ENCODE results near the gene C2orf80. TPM values are rescaled to one million over a fixed set of nuclear protein-coding genes. Genes with fewer than 3 reads are reported as not detected.

C2orf80 gene
- total and polyA plus RNA-seq, 8 donors: not detected

DNA sequence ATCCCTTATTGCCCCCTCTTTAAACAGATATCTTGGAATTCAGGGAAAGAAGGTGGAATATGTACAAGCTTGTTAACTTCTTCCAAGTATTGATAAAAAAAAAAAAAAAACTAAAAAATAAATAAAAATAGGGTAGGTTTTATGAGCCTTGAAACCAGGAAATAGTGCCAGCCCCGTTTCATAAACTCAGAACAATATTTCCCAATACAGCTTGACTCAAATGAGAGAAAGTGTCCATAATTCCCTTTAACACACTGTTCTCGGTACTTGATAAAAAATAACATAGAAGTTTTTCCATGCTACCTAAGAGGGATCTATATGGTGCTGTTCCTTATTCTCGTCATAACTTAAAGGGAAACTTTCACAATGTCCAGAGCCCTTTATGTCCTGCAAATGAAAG lies 17.9 kb upstream of the C2orf80 start:
- intact Hi-C loops (cut with DNase I): no loop called here
- TF ChIP-seq, protein P1, sequence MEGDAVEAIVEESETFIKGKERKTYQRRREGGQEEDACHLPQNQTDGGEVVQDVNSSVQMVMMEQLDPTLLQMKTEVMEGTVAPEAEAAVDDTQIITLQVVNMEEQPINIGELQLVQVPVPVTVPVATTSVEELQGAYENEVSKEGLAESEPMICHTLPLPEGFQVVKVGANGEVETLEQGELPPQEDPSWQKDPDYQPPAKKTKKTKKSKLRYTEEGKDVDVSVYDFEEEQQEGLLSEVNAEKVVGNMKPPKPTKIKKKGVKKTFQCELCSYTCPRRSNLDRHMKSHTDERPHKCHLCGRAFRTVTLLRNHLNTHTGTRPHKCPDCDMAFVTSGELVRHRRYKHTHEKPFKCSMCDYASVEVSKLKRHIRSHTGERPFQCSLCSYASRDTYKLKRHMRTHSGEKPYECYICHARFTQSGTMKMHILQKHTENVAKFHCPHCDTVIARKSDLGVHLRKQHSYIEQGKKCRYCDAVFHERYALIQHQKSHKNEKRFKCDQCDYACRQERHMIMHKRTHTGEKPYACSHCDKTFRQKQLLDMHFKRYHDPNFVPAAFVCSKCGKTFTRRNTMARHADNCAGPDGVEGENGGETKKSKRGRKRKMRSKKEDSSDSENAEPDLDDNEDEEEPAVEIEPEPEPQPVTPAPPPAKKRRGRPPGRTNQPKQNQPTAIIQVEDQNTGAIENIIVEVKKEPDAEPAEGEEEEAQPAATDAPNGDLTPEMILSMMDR (IDR thresholded peaks at IDR 0.05): no peak
- no peak for ATAC-seq

DNA sequence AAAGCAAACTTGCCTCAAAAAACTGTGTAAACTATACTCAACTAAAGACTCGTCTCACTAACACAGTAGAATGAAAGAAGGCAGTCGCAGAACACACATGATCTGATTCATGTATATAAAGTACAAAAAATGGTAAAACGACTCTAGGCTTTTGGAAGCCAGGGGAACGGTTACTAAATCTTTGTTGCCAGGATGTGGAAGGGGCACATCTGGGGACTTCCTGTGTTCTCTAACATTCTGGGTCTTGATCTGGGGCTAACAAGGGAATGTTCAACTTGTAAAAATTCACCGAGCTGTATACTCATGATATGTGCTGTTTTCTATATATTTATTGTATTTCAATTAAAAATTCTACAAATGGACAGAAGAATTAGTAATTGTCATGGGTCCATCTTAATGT lies 14.3 kb upstream of the C2orf80 start:
- Histone ChIP-seq H3K4me3 (no peak overlapping the region), H3K9me3 (no peaks in the 10 kb centered on the region), H3K4me1 (no peaks in the 10 kb centered on the region), H3K27me3 (no peaks in the 10 kb centered on the region), H3K27ac (no peak overlapping the region), H3K36me3 (no peaks in the 10 kb centered on the region)
- TF ChIP-seq, protein P1 (IDR thresholded peaks at IDR 0.05): no peak
- intact Hi-C loops (cut with DNase I): no loop called here
- ATAC-seq: no peak
- DNase-seq: no peak

More for the DNA sequence above, 17.9 kb upstream of the C2orf80 start:
- H3K4me3 ChIP-seq: no peak overlapping the region
- DNase-seq: no peak
- no peaks in the 10 kb centered on the region for H3K9me3 ChIP-seq
- no peaks in the 10 kb centered on the region for H3K27me3 ChIP-seq
- no peaks in the 10 kb centered on the region for H3K4me1 ChIP-seq
- H3K36me3 ChIP-seq: no peaks in the 10 kb centered on the region
- no peak overlapping the region for H3K27ac ChIP-seq

DNA sequence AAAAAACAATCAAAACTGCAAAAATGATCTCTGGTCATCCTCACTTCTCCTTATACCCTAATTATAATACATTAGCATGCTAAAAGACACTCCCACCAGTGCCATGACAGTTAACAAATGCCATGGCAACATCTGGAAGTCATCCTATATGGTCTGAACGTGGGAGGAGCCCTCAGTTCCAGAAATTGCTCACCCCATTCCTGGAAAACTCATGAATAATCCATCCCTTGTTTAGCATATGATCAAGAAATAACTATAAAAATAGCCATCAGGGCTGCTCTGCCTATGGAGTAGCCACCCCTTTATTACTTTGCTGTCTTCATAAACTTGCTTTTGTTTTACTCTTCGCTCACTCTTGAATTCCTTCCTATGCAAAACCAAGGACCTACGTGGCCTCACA lies 5.7 kb upstream of the C2orf80 start:
- H3K36me3 ChIP-seq: no peaks in the 10 kb centered on the region
- DNase-seq (no peak), ATAC-seq (no peak)
- intact Hi-C loops (cut with DNase I): no loop called here
- TF ChIP-seq, protein P1 (IDR thresholded peaks at IDR 0.05): no peak
- no peaks in the 10 kb centered on the region for H3K27me3 ChIP-seq
- H3K27ac ChIP-seq: no peak overlapping the region
- H3K4me1 ChIP-seq: no peaks in the 10 kb centered on the region
- no peaks in the 10 kb centered on the region for H3K9me3 ChIP-seq
- no peak overlapping the region for H3K4me3 ChIP-seq

DNA sequence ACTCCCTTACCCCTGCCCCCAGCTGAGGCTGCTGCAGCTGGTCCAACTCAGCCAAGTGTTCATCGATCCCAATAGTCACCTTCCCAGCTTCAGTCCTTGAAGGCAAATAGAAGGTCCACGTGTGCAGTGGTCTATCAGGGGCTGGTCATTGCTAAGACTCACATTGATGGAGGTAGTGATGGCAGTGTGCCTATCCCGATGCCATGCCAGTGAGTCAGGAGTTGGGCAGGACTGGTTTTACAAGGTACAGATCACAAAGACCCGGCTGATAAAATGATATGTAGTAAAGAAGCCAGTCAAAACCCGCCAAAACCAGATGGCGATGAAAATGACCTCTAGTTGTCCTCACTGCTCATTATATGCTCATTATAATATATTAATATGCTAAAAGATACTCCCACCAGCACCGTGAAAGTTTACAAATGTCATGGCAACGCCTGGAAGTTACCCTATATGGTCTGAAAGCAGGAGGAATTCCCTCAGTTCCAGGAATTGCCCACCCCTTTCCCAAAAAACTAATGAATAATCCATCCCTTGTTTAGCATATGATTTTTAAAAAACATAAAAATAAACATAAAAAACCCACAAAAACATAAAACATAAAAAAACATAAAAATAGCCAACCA lies 2.9 kb upstream of the C2orf80 start:
- H3K27me3 ChIP-seq: no peaks in the 10 kb centered on the region
- H3K4me3 ChIP-seq: no peak overlapping the region
- no peaks in the 10 kb centered on the region for H3K4me1 ChIP-seq
- ATAC-seq (no peak), DNase-seq (no peak)
- no peaks in the 10 kb centered on the region for H3K36me3 ChIP-seq
- H3K27ac ChIP-seq: no peak overlapping the region
- TF ChIP-seq, protein P1 (IDR thresholded peaks at IDR 0.05): no peak
- intact Hi-C loops (cut with DNase I): no loop called here
- H3K9me3 ChIP-seq: no peaks in the 10 kb centered on the region

DNA sequence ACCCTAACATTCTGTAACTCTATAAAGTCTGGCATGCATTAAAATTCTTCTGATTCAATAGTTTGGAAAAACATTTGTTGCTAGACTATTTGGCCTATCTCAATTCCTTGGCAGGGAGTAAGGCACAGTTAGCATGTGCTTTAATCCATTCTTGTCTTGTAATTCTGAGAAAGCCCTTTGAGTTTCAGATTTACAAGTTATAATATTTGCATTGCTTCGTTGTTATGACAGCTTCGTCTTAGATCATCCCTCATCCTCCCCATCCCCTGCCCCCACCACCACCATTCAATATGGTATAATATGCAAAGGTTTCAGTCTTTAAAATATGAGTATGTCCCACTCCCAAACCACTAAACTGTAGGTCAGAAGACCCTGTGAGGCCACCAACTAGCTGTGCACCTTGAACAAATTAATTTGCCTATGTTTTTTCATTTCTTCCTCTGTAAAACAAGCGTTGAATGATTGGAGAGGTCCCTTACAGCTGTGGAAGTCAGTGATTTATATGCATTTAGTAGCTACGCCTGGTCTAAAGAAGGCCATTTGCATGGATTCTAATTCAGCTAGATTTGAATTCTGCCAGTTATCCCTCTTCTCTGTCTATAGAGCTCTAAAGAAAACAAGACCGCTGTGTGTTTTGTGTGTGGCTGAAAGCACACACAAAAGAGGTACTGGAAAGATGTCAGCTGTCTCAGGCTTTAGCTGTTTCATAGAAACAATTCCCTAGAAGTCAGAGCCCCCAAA lies 591 bp downstream of the C2orf80 start:
- no peak for DNase-seq
- no peaks in the 10 kb centered on the region for H3K36me3 ChIP-seq
- H3K4me3 ChIP-seq: no peak overlapping the region
- intact Hi-C loops (cut with DNase I): no loop called here
- no peaks in the 10 kb centered on the region for H3K9me3 ChIP-seq
- TF ChIP-seq, protein P1 (IDR thresholded peaks at IDR 0.05): no peak
- no peak for ATAC-seq
- peaks cover 0 to under 1% of the 10 kb centered on the region in 2 donors for H3K4me1 ChIP-seq
- H3K27me3 ChIP-seq: peaks cover 0 to 3% of the 10 kb centered on the region in 2 donors
- H3K27ac ChIP-seq: no peak overlapping the region
